Uterus (tissue), 4 donors: ENCODE data around the gene TGFBI. TPM values are rescaled to one million over a fixed set of nuclear protein-coding genes. Genes with fewer than 3 reads are reported as not detected.
A peak's percentile ranks its signal among the peaks of the same experiment; 100 is the strongest.

Experiments used
- DNase-seq, 2 donors: peaks; one replicate each; pipeline ENCODE4 v3.0.0-alpha.2; 2019 to 2020
- H3K27ac ChIP-seq, 2 donors: fragments of 200-600 bp; sonication (generic); 1 replicate in 1 of 2; 2 replicates in 1 of 2; pipeline ENCODE4 v1.5.1; 2016 to 2018
- H3K27me3 ChIP-seq, 2 donors: fragments of 200-600 bp; sonication (generic); one replicate each; pipeline ENCODE4 v1.5.1; 2018 to 2019; ENCODE audit warnings: control low read depth in 1 of 2
- H3K36me3 ChIP-seq, 2 donors: fragments of 200-600 bp; sonication (generic); one replicate each; pipeline ENCODE4 v1.5.1; 2019; ENCODE audit warnings: control low read depth in 1 of 2
- H3K4me1 ChIP-seq, 2 donors: fragments of 200-600 bp; sonication (generic); one replicate each; pipeline ENCODE4 v1.5.1; 2018 to 2019; ENCODE audit warnings: control low read depth in 1 of 2
- H3K4me3 ChIP-seq, 2 donors: fragments of 200-600 bp; sonication (generic); 1 replicate in 1 of 2; 2 replicates in 1 of 2; pipeline ENCODE4 v1.5.1; 2018 to 2019; ENCODE audit warnings: mild to moderate bottlenecking in 1 of 2
- H3K9me3 ChIP-seq, 2 donors: fragments of 200-600 bp; sonication (generic); one replicate each; pipeline ENCODE4 v1.5.1; 2019; ENCODE audit warnings: control low read depth in 1 of 2
- POLR2A ChIP-seq, 2 donors: fragments of 450-650 bp; IDR thresholded peaks; one replicate each; pipeline ENCODE4 v1.6.1; 2016; ENCODE audit warnings: antibody characterized with exemption in 2 of 2, mild to moderate bottlenecking in 1 of 2, moderate library complexity in 1 of 2
- intact Hi-C: fragments of 100-400 bp; cut with DNase I; formaldehyde crosslinking; loops from one replicate; pipeline ENCODE4 v1.15.1; 2023; ENCODE audit warnings: low total_unique reads
- total RNA-seq, 4 donors: library from RNA; depleted of rRNA in 3 of 4; stranded (reverse); fragments of >200 nt in 3 of 4; gene quantifications; one replicate each; pipeline versions ENCODE4 v1.1.0 to v1.2.4, GENCODE V29; 2014 to 2023
- TF ChIP-seq, protein P1 (sequence below), 4 experiments: fragments of 200-600 bp in 2 of 4; fragments of 450-650 bp in 2 of 4; sonication (generic) in 2 of 4; IDR thresholded peaks; one replicate each; pipeline ENCODE4 v1.5.1; 2016 to 2019; ENCODE audit warnings: antibody characterized with exemption in 4 of 4, mild to moderate bottlenecking in 2 of 4, moderate library complexity in 1 of 4
- donor health status: DM: yes; HTN: yes; CAD: no.

The TGFBI gene
- total RNA-seq, 4 donors from 2014 or later = 27.9 to 293 (median 38.7) TPM

DNA sequence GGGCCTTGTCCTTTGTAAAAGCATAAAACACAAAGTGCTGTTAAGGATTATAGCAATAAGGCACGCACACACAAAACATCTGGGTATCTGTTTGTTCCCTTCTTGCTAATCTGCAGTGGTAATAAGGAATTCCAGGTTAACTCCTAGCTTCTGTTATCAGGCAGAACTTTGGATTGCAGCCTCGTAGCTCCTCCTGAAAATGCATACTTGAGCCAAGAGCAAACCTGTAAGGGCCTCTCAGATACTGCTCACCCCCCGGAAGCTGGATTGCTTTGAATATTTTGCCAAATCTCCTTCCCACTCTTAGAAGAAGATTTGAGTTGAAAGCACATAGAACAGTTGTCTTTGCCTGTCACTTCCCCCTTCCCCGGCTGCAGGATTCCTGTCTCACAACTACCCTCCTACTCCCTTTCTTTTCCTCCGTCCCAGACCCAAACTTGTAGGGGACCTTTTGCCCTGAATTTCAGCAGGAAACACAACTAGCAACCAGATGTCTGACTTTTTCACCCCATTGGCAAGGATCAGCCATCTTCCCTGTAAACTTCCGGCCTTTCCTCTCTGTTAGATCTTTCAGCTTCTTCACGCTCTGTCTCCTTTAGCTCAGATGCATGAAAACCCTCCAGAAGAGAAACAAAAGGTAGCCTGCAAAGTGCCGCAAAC lies 75.6 kb downstream of the TGFBI start:
- no peaks in the 10 kb centered on the region for H3K4me1 ChIP-seq
- H3K9me3 ChIP-seq = no peaks in the 10 kb centered on the region
- intact Hi-C loops = no loop called here
- H3K27me3 ChIP-seq = no peaks in the 10 kb centered on the region
- no peak for DNase-seq
- no peak overlapping the region for H3K4me3 ChIP-seq
- peak overlapping the region in 1 of 2 donors; percentile 26 for H3K27ac ChIP-seq
- no peaks in the 10 kb centered on the region for H3K36me3 ChIP-seq
- TF ChIP-seq, protein P1, sequence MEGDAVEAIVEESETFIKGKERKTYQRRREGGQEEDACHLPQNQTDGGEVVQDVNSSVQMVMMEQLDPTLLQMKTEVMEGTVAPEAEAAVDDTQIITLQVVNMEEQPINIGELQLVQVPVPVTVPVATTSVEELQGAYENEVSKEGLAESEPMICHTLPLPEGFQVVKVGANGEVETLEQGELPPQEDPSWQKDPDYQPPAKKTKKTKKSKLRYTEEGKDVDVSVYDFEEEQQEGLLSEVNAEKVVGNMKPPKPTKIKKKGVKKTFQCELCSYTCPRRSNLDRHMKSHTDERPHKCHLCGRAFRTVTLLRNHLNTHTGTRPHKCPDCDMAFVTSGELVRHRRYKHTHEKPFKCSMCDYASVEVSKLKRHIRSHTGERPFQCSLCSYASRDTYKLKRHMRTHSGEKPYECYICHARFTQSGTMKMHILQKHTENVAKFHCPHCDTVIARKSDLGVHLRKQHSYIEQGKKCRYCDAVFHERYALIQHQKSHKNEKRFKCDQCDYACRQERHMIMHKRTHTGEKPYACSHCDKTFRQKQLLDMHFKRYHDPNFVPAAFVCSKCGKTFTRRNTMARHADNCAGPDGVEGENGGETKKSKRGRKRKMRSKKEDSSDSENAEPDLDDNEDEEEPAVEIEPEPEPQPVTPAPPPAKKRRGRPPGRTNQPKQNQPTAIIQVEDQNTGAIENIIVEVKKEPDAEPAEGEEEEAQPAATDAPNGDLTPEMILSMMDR (IDR thresholded peaks at IDR 0.05) = no peak
- no peak for TF ChIP-seq POLR2A (IDR thresholded peaks at IDR 0.05)

DNA sequence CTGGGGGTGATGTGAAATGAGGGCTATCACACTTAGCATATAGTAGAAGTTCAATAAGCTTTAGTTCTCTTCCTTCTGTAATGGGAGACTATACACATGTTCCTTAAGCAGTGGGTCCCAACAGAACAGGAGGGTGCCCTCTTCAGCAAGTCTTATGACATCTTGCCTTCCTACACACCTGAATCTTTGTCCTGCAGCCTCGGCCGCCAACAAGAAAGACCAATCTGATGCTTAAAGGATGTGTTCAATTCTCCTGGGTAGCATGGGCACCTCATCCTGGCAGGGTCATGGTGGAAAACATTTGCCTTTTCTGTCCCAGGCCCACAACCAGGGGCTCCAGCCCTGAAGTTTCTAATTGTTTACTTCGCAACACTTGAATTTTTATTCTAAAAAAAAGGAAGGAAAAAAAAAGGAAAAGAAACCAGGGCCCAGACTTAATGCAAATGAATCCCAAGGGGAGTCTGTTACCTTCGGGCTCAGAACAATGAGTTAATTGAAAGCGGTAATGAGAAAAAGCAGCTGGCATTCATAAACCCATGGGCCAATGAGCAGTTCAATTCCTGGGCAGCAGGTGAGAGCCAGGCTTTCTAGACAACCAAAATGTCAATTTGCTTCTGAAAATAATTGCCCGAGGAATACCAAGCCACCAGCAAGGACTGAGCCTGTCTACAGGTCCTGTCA lies 77.7 kb downstream of the TGFBI start:
- H3K9me3 ChIP-seq = no peaks in the 10 kb centered on the region
- TF ChIP-seq POLR2A (IDR thresholded peaks at IDR 0.05) = no peak
- TF ChIP-seq, protein P1 (IDR thresholded peaks at IDR 0.05) = no peak
- no peak overlapping the region for H3K4me3 ChIP-seq
- no peak overlapping the region for H3K27ac ChIP-seq
- H3K27me3 ChIP-seq = no peaks in the 10 kb centered on the region
- no peaks in the 10 kb centered on the region for H3K36me3 ChIP-seq
- no peaks in the 10 kb centered on the region for H3K4me1 ChIP-seq
- intact Hi-C loops = no loop called here
- DNase-seq = no peak

DNA sequence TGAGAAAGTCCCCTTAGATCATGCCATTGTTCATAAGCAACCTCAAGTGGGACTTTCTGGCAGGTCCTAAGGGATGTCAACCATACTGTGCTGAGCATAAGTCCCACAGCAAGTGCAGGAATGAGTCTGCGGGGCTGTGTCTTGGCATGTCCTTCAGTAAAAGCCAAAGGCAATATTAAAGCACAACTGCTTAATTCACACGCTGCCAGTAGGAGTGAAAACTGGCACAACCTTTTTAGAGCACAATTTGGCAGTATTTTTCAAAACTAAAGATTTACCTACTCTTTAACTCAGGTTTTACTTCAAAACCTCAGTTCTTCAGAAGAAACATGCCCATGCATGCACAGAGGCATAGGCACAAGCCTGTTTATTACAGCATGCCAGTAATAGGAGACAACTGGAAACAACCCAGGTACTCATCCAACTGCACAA lies 79.4 kb downstream of the TGFBI start:
- intact Hi-C loops = no loop called here
- H3K27ac ChIP-seq = no peak overlapping the region
- DNase-seq = no peak

DNA sequence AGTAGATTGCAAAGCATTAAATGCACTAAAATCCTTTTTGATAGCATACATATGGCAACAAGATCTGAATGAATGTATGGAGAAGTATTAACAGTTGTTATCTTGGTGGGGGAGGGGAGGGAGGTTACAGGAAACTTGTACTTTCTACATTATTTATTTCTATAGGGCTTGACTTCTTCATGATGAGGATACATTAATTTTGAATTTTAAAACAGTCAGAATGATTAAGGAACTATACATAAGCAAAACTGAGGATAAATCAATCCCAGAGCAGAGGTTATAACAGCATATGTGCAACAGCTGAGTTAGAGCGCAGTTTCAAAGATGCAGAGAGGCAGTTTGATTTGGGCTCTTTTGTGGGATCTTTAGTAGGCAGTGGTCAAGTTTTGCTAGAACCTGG lies 80.0 kb downstream of the TGFBI start:
- no peaks in the 10 kb centered on the region for H3K9me3 ChIP-seq
- no peak overlapping the region for H3K27ac ChIP-seq
- no peak overlapping the region for H3K4me3 ChIP-seq
- intact Hi-C loops = no loop called here
- no peaks in the 10 kb centered on the region for H3K4me1 ChIP-seq
- no peak for DNase-seq
- H3K27me3 ChIP-seq = no peaks in the 10 kb centered on the region
- H3K36me3 ChIP-seq = no peaks in the 10 kb centered on the region
- TF ChIP-seq, protein P1 (IDR thresholded peaks at IDR 0.05) = no peak
- TF ChIP-seq POLR2A (IDR thresholded peaks at IDR 0.05) = no peak

More for the DNA sequence above, 79.4 kb downstream of the TGFBI start:
- Histone ChIP-seq H3K4me3 (no peak overlapping the region), H3K4me1 (no peaks in the 10 kb centered on the region), H3K36me3 (no peaks in the 10 kb centered on the region), H3K9me3 (no peaks in the 10 kb centered on the region), H3K27me3 (no peaks in the 10 kb centered on the region)
- TF ChIP-seq POLR2A (IDR thresholded peaks at IDR 0.05) = no peak
- TF ChIP-seq, protein P1 (IDR thresholded peaks at IDR 0.05) = no peak

DNA sequence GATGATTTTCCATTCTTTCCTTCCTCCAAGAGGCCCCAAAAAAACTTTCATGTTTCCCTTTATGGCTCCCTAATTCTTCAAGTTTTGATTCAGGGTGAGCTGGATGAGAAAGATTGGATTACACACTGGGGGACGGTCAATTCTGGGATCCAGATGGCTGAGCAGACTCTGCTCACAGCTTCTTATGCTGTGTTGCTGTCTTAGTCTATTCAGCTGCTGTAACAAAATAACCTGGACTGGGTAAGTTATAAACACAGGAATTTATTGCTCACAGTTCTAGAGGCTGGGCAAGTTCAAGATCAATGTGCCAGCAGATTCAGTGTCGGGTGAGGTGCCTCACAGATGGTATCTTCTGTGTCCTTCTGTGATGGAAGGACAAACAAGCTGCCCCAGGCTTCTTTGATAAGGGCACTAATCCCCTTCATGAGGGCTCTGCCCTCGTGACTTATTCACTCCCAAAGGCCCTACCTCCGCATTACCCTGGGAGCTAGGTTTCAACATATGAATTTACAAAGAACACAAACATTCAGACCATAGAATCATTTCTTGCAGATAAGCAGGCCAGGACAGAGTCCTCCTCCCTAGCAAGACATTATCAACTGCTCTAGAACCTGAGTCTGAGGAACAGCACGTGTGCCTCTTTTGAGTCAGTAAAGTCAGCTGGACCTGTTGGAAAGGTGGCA lies 80.8 kb downstream of the TGFBI start:
- H3K9me3 ChIP-seq = no peaks in the 10 kb centered on the region
- no peak for DNase-seq
- no peak for TF ChIP-seq POLR2A (IDR thresholded peaks at IDR 0.05)
- TF ChIP-seq, protein P1 (IDR thresholded peaks at IDR 0.05) = no peak
- intact Hi-C loops = no loop called here
- H3K4me1 ChIP-seq = no peaks in the 10 kb centered on the region
- H3K27me3 ChIP-seq = no peaks in the 10 kb centered on the region
- no peak overlapping the region for H3K27ac ChIP-seq
- H3K4me3 ChIP-seq = no peak overlapping the region
- no peaks in the 10 kb centered on the region for H3K36me3 ChIP-seq
